Measurements from ENCODE around the gene SH3BP1.

The SH3BP1 gene

GRCh38 chr22:37627545-37627944, 11.9 kb upstream of the SH3BP1 start:
- no peak for TF ChIP-seq CTCF (IDR thresholded peaks at IDR 0.05)

- no peak for TF ChIP-seq CTCF (IDR thresholded peaks at IDR 0.05)
These were observed 10.6 kb upstream of the SH3BP1 start for GRCh38 chr22:37628830-37629229.

GRCh38 chr22:37629928-37630327, 9.5 kb upstream of the SH3BP1 start:
- TF ChIP-seq CTCF (IDR thresholded peaks at IDR 0.05) = no peak

GRCh38 chr22:37630839-37631435, 8.5 kb upstream of the SH3BP1 start:
- no peak for TF ChIP-seq CTCF (IDR thresholded peaks at IDR 0.05)

GRCh38 chr22:37631448-37632173, 7.9 kb upstream of the SH3BP1 start:
- TF ChIP-seq CTCF (IDR thresholded peaks at IDR 0.05) = no peak

- TF ChIP-seq CTCF (IDR thresholded peaks at IDR 0.05) = no peak
These were observed 7.0 kb upstream of the SH3BP1 start for GRCh38 chr22:37632174-37633088.

GRCh38 chr22:37633089-37633624, 6.3 kb upstream of the SH3BP1 start:
- no peak for TF ChIP-seq CTCF (IDR thresholded peaks at IDR 0.05)
